AG04450 (cell line): ENCODE measurements around the gene EPN3. TPM values are rescaled to one million over a fixed set of nuclear protein-coding genes. Genes with fewer than 3 reads are reported as not detected.

ENCODE experiments used
- CTCF ChIA-PET: fragments of 300-600, 350-600 bp; formaldehyde crosslinking; extraction: SDS; loops from one replicate; lab custom pipeline; 2022; ENCODE audit warnings: antibody characterized with exemption, inconsistent platforms; lab: Charles Lee
- POLR2A ChIA-PET: fragments of 350-600 bp; formaldehyde crosslinking; extraction: SDS; loops from one replicate; lab custom pipeline; 2021; ENCODE audit warnings: antibody characterized with exemption, inconsistent platforms; lab: Yijun Ruan, JAX
- DNase-seq: peaks from one replicate; pipeline ENCODE4 v3.0.0-alpha.2; 2011; ENCODE audit warnings: low read depth, low spot score
- H3K27ac ChIP-seq: one replicate; pipeline ENCODE4 v1.5.1; 2012; ENCODE audit warnings: low read depth, low read length, control low read depth
- H3K27me3 ChIP-seq: one replicate; pipeline ENCODE4 v1.6.0; 2012; ENCODE audit warnings: low read length; ENCODE audit not compliant: control insufficient read depth, insufficient read depth
- H3K4me3 ChIP-seq: 2 replicates; pipeline ENCODE4 v1.5.1; 2011; ENCODE audit warnings: mild to moderate bottlenecking, low read depth, low read length, control low read depth
- H3K9me3 ChIP-seq: 2 replicates; pipeline ENCODE4 v1.5.1; 2012; ENCODE audit warnings: low read length; ENCODE audit not compliant: control insufficient read depth, insufficient read depth
- polyA plus RNA-seq: library from polyadenylated mRNA; depleted of rRNA; stranded (reverse); fragments of >200 nt; gene quantifications from 2 replicates; pipeline ENCODE4 v1.2.3, GENCODE V29; 2011
- TF ChIP-seq, protein P1 (sequence below): IDR thresholded peaks from 2 replicates; pipeline ENCODE4 v1.5.1; 2011; ENCODE audit warnings: low read depth, low read length, control low read depth, inconsistent platforms

The EPN3 gene
- polyA plus RNA-seq, 1 experiment: not detected

DNA sequence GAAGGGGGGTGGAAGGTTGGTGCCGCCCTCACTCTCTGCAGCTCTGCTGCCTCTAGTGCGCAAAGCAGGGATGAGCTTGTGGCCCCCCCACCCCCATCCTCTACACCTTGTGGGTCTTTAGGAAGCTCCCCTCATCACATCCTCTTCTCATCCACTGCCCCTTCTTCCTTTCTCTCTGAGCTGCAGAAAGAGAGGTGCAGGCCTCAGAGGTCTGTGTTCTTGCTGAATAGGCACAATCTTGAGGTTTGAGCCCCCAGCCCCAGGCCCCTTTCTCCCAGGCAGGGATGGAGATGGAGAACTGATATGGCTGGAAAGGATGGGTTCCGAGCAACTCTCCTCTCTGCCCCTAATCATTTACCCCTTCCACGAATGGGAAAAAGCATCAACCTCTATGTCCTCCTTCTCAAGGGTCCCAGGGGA, 30.6 kb downstream of the EPN3 start:
- TF ChIP-seq, protein P1, sequence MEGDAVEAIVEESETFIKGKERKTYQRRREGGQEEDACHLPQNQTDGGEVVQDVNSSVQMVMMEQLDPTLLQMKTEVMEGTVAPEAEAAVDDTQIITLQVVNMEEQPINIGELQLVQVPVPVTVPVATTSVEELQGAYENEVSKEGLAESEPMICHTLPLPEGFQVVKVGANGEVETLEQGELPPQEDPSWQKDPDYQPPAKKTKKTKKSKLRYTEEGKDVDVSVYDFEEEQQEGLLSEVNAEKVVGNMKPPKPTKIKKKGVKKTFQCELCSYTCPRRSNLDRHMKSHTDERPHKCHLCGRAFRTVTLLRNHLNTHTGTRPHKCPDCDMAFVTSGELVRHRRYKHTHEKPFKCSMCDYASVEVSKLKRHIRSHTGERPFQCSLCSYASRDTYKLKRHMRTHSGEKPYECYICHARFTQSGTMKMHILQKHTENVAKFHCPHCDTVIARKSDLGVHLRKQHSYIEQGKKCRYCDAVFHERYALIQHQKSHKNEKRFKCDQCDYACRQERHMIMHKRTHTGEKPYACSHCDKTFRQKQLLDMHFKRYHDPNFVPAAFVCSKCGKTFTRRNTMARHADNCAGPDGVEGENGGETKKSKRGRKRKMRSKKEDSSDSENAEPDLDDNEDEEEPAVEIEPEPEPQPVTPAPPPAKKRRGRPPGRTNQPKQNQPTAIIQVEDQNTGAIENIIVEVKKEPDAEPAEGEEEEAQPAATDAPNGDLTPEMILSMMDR: no peak
- ChIA-PET CTCF (interaction anchor here (0.6 to 2.5 kb wide), 2 partner anchors 12 to 85 kb away, joined by 4 to 13 read pairs; no protein-coding TSS in a partner anchor), POLR2A (interaction anchor here (0.9 kb wide), 1 partner anchor 26 kb away, joined by 3 read pairs; no protein-coding TSS in a partner anchor)
- Histone ChIP-seq H3K27ac (no peak overlapping the region), H3K9me3 (no peaks in the 10 kb centered on the region; the same call in 1 of the 2 replicates), H3K4me3 (no peak overlapping the region), H3K27me3 (peaks cover 77% of the 10 kb centered on the region)
- no peak for DNase-seq

DNA sequence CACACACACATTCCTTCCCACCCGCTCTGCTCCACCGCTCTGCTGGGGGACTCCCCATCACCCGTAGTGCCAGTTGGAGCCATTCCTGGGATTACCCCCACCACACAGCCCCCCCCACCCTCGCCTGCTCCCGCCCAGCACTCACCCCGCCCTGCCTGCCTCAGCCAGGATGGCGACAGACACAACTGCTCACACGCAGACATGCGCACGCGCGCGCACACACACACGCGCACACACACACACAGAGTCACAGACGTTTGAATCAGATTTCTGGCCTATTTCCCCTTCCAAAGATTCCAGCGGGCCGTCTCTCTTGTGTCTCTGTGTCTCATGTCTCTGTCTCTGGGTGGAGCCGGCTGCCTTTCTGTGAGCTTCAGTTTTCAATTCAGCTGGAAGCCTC, 32.4 kb downstream of the EPN3 start:
- TF ChIP-seq, protein P1: no peak
- Histone ChIP-seq H3K27ac (no peak overlapping the region), H3K9me3 (no peaks in the 10 kb centered on the region; the same call in 1 of the 2 replicates), H3K27me3 (peaks cover 71% of the 10 kb centered on the region), H3K4me3 (no peak overlapping the region)
- ChIA-PET CTCF (interaction anchor here (0.6 to 1.4 kb wide), 5 partner anchors 14 to 131 kb away, joined by 3 to 10 read pairs (median 3); no protein-coding TSS in a partner anchor), POLR2A (no interaction called here)
- DNase-seq: no peak

DNA sequence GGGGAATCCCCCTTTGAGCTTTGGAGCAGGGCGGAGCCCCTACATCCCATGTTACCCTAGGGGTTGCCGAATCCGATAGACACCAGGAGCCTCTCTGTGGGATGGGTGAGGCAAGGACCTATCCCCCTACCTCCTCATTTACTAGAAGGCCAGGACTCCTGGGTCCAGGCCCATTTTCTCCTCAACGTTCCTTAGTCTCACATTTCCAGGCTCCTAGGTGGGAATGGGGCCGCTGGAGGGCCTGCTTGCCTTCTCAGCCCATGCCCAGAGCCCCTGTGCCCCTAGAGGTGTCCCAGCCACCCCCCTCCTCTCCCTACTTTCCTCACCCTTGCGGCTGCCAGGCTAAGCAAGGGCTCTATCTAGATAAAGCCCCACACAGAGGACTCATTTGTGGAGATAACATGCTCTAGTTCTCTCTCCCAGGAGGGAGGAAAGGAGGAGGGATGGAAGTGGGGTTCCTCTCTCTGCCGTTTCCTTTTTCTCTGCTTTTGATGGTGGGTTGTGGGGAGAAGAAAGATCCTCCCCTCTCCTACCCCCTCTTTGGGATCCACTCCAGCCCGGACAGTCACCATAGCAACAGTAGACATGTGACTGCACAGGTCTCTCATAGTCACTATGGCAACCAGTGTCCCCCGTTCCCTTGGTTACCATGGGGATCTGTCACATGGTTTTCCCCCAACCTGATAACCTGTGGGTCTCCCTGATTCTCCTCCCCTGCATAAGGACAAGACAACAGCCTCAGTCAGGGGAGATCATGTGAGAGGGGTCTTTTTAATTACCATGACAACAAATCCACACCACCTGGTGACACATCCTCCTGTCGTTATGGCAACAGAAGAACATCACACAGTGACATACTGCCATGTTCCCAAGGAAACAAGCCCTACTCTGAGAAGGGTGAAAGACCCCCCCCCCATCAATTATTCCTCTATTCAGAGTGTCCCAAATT, 33.1 kb downstream of the EPN3 start:
- TF ChIP-seq, protein P1: no peak
- DNase-seq: no peak
- no peaks in the 10 kb centered on the region; the same call in 1 of the 2 replicates for H3K9me3 ChIP-seq
- ChIA-PET POLR2A (no interaction called here), CTCF (interaction anchor here (0.7 to 1.0 kb wide), 2 partner anchors 23 to 129 kb away, joined by 3 read pairs; no protein-coding TSS in a partner anchor)
- peaks cover 69% of the 10 kb centered on the region for H3K27me3 ChIP-seq
- H3K27ac ChIP-seq: no peak overlapping the region
- no peak overlapping the region for H3K4me3 ChIP-seq

DNA sequence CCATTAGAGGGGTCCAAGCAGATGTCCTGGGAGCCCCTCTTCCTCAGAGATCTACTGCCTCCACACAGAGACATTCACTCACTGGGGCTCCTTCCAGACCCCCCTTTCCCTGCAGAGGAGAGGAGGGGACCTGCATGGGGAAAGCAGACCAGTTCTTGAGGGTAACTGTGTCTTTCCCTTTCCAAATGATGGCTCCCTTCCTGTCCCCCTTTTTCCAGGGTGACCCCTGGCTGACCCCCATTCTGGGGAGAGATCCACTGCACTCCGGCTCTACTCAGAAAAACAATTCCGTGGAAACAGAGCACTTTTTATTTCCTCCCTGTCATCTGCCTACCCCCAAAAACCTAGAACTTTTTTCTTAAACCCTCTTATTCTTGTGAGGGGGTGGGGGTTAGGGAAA, 34.4 kb downstream of the EPN3 start:
- ChIA-PET POLR2A (no interaction called here), CTCF (no interaction called here)
- no peak overlapping the region for H3K4me3 ChIP-seq
- no peak for DNase-seq
- TF ChIP-seq, protein P1: no peak
- peaks cover 65% of the 10 kb centered on the region for H3K27me3 ChIP-seq
- H3K9me3 ChIP-seq: no peaks in the 10 kb centered on the region; the same call in 1 of the 2 replicates
- H3K27ac ChIP-seq: no peak overlapping the region

DNA sequence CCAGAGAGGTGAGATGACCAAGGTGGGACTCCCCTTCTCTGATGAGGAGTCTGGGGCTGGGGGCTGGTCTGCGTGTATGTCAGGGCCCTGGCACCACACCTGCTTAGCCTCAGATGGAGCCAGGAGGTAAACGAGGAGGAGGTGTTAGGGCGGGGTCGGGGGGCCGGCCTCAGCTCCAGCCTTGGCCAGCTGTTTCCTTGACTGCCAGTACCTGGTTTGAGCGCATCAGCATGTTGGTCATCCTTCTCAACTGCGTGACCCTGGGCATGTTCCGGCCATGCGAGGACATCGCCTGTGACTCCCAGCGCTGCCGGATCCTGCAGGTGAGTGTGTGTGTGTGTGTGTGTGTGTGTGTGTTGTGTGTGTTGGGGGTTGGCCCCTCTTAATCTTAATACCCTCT, 36.1 kb downstream of the EPN3 start:
- Histone ChIP-seq H3K27me3 (peaks cover 48% of the 10 kb centered on the region), H3K27ac (no peak overlapping the region), H3K4me3 (no peak overlapping the region), H3K9me3 (no peaks in the 10 kb centered on the region)
- no peak for DNase-seq
- TF ChIP-seq, protein P1: no peak
- CTCF ChIA-PET: no interaction called here
- POLR2A ChIA-PET: no interaction called here
